GM19099 (cell line): ENCODE results near the gene STYX.

Experiments used
- POLR2A ChIP-seq: IDR thresholded peaks from 3 replicates; pipeline ENCODE4 v1.6.1; 2011; ENCODE audit warnings: low read depth; ENCODE audit not compliant: insufficient read length; ENCODE audit errors: extremely low read depth

STYX gene

GRCh38 chr14:52729925-52730708, at the start of gene STYX:
Gene STYX, plus strand, starts transcription at chr14:52730166. Its CDS starts 309 bp downstream, at chr14:52730475.
- peak; percentile 90 for TF ChIP-seq POLR2A

- no peak for TF ChIP-seq POLR2A
Measured at GRCh38 chr14:52683985-52684520, 45.9 kb upstream of the STYX start.

GRCh38 chr14:52686176-52686575, 43.8 kb upstream of the STYX start:
- no peak for TF ChIP-seq POLR2A

GRCh38 chr14:52690983-52691760, 38.8 kb upstream of the STYX start:
- no peak for TF ChIP-seq POLR2A

GRCh38 chr14:52692248-52692962, 37.6 kb upstream of the STYX start:
- no peak for TF ChIP-seq POLR2A

GRCh38 chr14:52693036-52693435, 36.9 kb upstream of the STYX start:
- no peak for TF ChIP-seq POLR2A

GRCh38 chr14:52693532-52693931, 36.4 kb upstream of the STYX start:
- no peak for TF ChIP-seq POLR2A

DNA sequence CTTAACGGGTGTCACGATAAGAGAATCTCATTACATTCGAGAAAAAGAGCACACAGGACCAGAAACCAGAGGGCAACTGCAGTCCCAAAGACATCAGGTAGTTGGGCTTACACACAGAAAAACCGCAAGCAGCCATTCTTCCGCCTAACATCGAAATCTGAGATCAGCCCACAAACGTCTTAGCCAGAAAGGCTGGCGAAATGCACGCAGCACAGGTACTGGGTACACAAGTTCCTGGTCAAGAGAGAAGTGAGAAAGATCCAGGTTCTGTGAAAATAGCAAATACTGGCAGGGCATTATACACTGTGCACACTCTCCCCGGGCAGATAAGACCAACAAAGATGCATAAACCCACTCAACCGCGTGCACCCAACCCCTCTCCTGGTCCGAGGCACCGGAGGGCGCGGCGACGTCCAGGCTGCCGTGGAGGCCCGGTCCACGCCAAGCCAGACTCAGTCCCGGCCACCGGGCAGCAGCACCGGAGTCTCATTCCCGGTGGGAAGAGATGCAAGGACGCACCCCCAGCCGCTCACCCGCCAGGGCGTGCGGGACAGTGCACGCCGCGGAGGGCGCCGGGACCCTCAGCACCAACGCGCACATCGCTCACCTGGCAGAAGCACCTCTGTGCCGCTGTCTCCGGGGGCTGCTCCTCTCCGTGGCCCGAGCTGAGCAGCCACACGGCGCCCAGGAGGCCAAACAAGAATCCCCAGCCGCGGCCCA, 35.0 kb upstream of the STYX start:
- TF ChIP-seq POLR2A: peak; percentile 16

- TF ChIP-seq POLR2A: peak; percentile 61
Measured at GRCh38 chr14:52695481-52696091, 34.4 kb upstream of the STYX start, which contains the start of gene ERO1A. Gene ERO1A, minus strand, starts transcription at chr14:52695558. Its CDS starts 77 bp downstream, at chr14:52695481.

DNA sequence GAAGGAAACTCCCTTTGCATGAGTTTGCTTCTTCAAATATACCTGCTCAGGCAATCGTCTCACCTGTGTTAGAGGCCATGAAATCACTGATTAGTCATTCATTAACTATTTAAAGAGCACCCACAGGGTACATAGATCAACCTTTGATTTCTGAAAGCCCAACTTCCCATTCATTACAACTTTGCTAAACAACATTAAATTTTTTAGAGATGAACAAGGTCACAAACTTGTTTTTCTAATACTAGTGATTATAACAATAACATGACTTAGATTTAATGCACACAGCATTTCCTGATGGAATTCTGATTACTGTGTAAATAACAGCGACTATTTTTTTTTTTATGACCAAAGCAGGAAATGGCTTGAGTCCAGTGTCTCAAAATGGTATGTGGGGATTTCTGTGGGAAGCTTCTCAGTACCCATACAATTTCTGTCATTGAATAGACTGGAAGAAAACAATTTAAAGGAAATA, 29.2 kb upstream of the STYX start:
- no peak for TF ChIP-seq POLR2A

- no peak for TF ChIP-seq POLR2A
Measured at GRCh38 chr14:52701223-52701622, 28.7 kb upstream of the STYX start.

GRCh38 chr14:52703225-52703624, 26.7 kb upstream of the STYX start:
- no peak for TF ChIP-seq POLR2A

GRCh38 chr14:52703664-52704063, 26.3 kb upstream of the STYX start:
- no peak for TF ChIP-seq POLR2A

DNA sequence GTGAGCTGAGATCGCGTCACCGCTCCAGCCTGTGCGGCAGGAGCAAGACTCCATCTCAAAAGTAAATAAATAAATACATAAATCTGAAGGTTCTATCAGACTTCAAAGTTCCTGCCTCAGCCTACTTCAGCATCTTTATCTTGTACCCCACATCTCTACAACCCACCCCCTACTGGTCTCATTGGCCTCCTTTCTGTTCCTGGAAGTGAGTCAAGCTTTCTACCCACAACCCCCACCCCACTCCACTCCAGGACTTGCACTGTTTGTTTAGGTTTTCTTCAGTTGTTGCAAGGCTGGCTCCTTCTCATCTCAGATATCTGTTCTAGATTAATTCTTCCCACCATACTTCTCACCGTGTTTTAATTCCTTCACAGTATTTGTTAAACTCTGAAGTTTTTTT, 23.7 kb upstream of the STYX start:
- TF ChIP-seq POLR2A: no peak
